GM10248 (cell line): Measurements from ENCODE around the gene ATXN7L3B.

ENCODE experiments used
- CTCF ChIA-PET: fragments of 300-600 bp; sonication (Branson Sonifier 250); formaldehyde crosslinking; extraction: SDS; loops from one replicate; lab custom pipeline; 2021; ENCODE audit warnings: antibody characterized with exemption; lab: Yijun Ruan, JAX
- POLR2A ChIA-PET: fragments of 350-650 bp; sonication (Branson Sonifier 250); formaldehyde crosslinking; extraction: SDS; loops from one replicate; lab custom pipeline; 2020; ENCODE audit warnings: antibody characterized with exemption; lab: Yijun Ruan, JAX
- DNase-seq: peaks from one replicate; pipeline ENCODE4 v3.0.0; 2012; ENCODE audit errors: extremely low spot score
- TF ChIP-seq, protein P1 (sequence below): IDR thresholded peaks from 2 replicates; pipeline ENCODE4 v1.5.1; 2012; ENCODE audit warnings: mild to moderate bottlenecking, low read depth; ENCODE audit errors: extremely low read depth, missing control alignments, control extremely low read depth

ATXN7L3B gene

DNA sequence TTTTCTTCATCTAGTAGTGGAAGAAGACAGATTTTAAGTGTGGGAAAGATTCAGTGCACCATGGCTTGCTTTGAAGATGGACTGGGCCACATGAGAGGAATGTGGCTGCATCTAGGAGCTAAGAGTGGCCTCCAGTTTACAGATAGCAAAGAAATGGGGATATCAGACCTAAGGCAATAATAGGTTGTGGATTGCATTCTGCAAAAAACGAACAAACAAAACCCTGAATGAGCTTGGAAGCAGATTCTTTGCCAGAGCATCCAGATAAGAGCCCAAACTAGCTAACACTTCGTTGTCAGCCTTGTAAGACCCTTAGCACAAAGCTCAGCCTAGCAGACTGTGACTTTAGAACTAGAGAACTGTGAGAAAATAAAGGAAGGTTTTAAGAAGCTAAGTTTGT is 9.6 kb downstream of the ATXN7L3B start:
- ChIA-PET CTCF (no interaction called here), POLR2A (no interaction called here)
- TF ChIP-seq, protein P1, sequence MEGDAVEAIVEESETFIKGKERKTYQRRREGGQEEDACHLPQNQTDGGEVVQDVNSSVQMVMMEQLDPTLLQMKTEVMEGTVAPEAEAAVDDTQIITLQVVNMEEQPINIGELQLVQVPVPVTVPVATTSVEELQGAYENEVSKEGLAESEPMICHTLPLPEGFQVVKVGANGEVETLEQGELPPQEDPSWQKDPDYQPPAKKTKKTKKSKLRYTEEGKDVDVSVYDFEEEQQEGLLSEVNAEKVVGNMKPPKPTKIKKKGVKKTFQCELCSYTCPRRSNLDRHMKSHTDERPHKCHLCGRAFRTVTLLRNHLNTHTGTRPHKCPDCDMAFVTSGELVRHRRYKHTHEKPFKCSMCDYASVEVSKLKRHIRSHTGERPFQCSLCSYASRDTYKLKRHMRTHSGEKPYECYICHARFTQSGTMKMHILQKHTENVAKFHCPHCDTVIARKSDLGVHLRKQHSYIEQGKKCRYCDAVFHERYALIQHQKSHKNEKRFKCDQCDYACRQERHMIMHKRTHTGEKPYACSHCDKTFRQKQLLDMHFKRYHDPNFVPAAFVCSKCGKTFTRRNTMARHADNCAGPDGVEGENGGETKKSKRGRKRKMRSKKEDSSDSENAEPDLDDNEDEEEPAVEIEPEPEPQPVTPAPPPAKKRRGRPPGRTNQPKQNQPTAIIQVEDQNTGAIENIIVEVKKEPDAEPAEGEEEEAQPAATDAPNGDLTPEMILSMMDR: no peak
- no peak for DNase-seq

DNA sequence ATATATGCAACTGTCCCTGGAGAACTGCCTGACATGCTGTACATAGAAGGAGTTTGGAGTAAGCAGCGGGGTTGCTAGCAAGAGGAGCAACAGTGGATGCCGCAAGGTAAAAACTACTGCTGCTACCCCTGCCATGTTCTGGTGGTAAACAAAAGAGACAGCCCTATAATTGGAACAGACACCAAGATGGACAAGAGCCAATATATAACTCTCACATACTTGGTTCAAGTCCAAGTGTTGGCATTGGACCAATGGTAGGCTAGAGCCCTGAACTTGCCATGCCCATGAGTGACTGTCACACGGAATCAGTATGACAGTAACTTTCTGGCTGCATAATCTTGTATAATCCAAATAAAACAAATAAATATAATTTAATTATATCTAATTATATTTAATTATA is 13.7 kb downstream of the ATXN7L3B start:
- DNase-seq: no peak
- TF ChIP-seq, protein P1: no peak
- ChIA-PET CTCF (interaction anchor here (0.9 to 2.4 kb wide), 2 partner anchors 12 to 44 kb away, joined by 3 to 7 read pairs; no protein-coding TSS in a partner anchor), POLR2A (no interaction called here)

DNA sequence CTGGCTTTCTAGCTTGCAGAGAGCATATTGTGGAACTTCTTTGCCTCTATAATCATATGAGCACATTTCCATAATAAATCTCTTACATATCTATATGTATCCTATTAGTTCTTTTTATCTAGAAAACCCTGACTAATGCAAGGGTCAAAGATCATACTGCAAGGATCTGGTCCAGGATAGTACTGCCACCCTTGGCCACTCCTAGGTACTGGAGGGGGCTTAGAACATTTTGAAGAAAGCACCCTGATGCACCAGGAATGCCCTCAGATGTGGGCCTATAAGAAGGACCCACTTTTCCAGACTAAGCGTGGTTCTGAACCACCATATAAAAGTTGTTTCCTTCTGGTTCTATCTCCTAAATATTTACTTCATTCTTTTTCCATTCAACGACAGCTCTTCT is 14.6 kb downstream of the ATXN7L3B start:
- POLR2A ChIA-PET: no interaction called here
- TF ChIP-seq, protein P1: no peak
- no peak for DNase-seq
- CTCF ChIA-PET: interaction anchor here (0.9 to 2.4 kb wide), 2 partner anchors 13 to 43 kb away, joined by 3 to 7 read pairs; no protein-coding TSS in a partner anchor

DNA sequence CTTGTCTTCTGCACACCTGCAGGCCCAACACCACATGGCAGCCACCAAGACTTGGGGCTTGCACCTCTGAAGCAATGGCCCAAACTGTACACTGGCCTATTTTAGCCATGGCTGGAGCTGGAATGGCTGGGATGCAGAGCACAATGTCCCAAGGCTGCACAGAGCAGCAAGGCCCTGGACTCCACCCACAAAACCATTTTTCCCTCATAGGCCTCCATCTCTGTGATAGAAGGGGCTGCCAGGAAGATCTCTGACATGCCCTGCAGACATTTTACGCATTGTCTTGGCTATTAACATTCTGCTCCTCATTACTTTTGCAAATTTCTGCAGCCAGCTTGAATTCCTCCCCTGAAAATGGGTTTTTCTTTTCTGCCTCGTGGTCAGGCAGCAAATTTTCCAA is 22.1 kb downstream of the ATXN7L3B start:
- ChIA-PET CTCF (no interaction called here), POLR2A (no interaction called here)
- TF ChIP-seq, protein P1: no peak
- DNase-seq: no peak

DNA sequence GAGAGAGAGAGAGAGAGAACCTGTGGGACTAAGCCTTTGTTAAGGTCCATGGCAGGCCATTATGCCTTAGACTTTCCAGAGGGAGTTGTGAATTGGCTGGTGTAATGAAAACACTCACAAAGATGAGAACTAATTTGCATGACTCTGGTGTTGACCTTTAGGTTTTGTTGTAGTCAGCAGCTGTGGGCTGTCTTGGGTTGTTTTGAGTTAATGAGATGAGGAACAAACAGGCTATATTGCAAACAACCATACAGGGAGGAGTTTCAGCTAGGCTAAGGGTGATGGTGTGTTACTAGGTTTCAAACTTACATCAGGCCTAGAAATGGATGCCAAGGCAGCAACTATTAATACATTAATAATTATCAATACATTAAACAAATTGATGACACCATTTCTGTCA is 26.3 kb downstream of the ATXN7L3B start:
- ChIA-PET CTCF (no interaction called here), POLR2A (no interaction called here)
- no peak for DNase-seq
- TF ChIP-seq, protein P1: no peak

DNA sequence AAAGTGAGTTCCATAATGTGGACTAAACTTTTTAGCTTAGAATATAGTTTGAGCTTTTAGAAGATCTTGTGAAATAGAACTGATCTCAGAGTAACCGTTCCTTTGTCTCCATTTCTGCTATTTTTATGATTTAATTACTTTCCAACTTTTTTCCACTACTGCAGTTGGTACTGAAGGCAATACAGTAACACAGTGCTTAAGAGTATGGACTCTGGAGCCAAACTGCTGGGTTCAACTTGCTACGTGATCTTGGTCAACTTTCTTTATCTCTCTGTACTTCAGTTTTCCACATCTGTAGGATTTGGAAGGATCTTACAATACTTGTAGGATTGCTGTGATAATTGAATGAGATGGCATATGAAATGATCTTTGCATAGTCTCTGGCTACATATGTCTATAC is 40.9 kb downstream of the ATXN7L3B start:
- DNase-seq: no peak
- TF ChIP-seq, protein P1: no peak
- ChIA-PET POLR2A (no interaction called here), CTCF (no interaction called here)
